ENCODE measurements around the gene ENPP6.

GRCh38 chr4:184157322-184157721, 60.4 kb downstream of the ENPP6 start:
- TF ChIP-seq POLR2A (IDR thresholded peaks at IDR 0.05) = no peak
- no peak for TF ChIP-seq CTCF (IDR thresholded peaks at IDR 0.05 in 4 of 5, conservative IDR thresholded peaks at IDR 0.05 in 1 of 5)
